SK-N-MC (cell line): ENCODE data around the gene CELSR3.

Experiments
- EZH2 ChIP-seq: fragments of 200-600 bp; sonication (generic); IDR thresholded peaks from one replicate; pipeline ENCODE4 v1.6.1; 2017; ENCODE audit warnings: antibody characterized with exemption
- FOXP2 ChIP-seq: optimal IDR thresholded peaks from 2 replicates; pipeline ENCODE3; 2011; ENCODE audit warnings: mild to moderate bottlenecking, moderate library complexity; ENCODE audit not compliant: insufficient read depth; ENCODE audit errors: extremely low read length, control extremely low read depth
- POLR2AphosphoS5 ChIP-seq: IDR thresholded peaks from 2 replicates; pipeline ENCODE4 v1.6.1; 2012; ENCODE audit warnings: mild to moderate bottlenecking, low read depth, low read length, borderline replicate concordance

DNA sequence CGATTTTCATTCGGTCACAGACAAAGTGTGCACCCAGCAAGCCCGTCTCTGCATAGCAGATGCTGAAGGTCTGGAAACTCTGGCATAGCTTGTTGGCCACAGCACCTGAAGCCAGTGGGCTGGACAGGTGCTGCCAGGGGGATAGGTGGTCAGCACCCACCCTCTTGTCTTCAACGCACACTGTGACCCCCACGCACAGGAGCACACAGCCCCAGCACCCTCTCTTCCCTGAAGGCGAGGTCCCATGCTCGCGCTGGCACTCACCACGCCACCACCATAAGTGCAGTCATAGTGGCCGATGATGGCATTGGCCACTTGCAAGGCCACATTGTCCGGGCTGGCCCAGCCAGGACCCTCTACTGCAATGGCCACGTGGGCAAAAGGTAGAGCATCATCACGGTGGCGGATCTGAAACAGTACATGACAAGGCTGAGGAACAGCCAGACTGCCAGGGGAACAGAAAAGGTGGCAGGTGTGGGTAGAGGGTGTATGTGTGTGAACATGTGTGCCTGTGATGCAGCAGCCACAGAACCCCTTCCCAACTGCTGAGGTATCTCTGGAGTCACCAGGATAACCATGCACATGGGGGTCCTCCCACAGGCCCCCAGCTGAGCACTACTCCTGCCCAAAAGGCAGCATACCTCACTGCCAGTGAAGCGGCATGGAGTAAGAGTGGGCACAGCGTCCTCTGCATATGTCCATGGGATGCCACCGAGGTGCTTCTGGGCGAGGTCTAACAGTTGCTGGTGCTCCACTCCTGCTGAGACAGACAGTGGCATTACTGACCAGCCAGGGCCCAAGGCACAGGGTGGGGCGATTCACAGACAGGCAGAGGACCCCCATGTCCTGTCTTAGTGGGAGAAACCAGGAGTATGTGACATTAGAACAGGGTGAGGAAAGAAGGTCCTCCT lies 61.7 kb downstream of the CELSR3 start:
- TF ChIP-seq EZH2 (no peak), POLR2AphosphoS5 (no peak), FOXP2 (no peak)
